ENCODE measurements around the gene PRPF18.

Gene PRPF18

GRCh38 chr10:13661256-13661655 lies 74.5 kb downstream of the PRPF18 start:
- DNase-seq (ENCODE audit: low read depth) = no peak
- H3K4me3 ChIP-seq (ENCODE audit: low read depth, low read length) = no peak overlapping the region
- no peak for TF ChIP-seq CTCF (IDR thresholded peaks at IDR 0.05; ENCODE audit: low read depth, low read length, missing control alignments)

- no peak for DNase-seq (ENCODE audit: low read depth)
- no peak overlapping the region for H3K4me3 ChIP-seq (ENCODE audit: low read depth, low read length)
- no peak for TF ChIP-seq CTCF (IDR thresholded peaks at IDR 0.05; ENCODE audit: low read depth, low read length, missing control alignments)
These were observed 78.9 kb downstream of the PRPF18 start for GRCh38 chr10:13665516-13666262.

GRCh38 chr10:13668126-13668525 lies 81.4 kb downstream of the PRPF18 start:
- TF ChIP-seq CTCF (IDR thresholded peaks at IDR 0.05; ENCODE audit: low read depth, low read length, missing control alignments) = no peak
- no peak overlapping the region for H3K4me3 ChIP-seq (ENCODE audit: low read depth, low read length)
- DNase-seq (ENCODE audit: low read depth) = no peak

GRCh38 chr10:13669182-13669855 lies 82.6 kb downstream of the PRPF18 start:
- no peak for DNase-seq (ENCODE audit: low read depth)
- H3K4me3 ChIP-seq (ENCODE audit: low read depth, low read length) = no peak overlapping the region
- no peak for TF ChIP-seq CTCF (IDR thresholded peaks at IDR 0.05; ENCODE audit: low read depth, low read length, missing control alignments)

- no peak overlapping the region for H3K4me3 ChIP-seq (ENCODE audit: low read depth, low read length)
- no peak for TF ChIP-seq CTCF (IDR thresholded peaks at IDR 0.05; ENCODE audit: low read depth, low read length, missing control alignments)
- DNase-seq (ENCODE audit: low read depth) = no peak
These were observed 83.1 kb downstream of the PRPF18 start for GRCh38 chr10:13669901-13670300.

GRCh38 chr10:13670311-13670710 lies 83.5 kb downstream of the PRPF18 start:
- DNase-seq (ENCODE audit: low read depth) = no peak
- TF ChIP-seq CTCF (IDR thresholded peaks at IDR 0.05; ENCODE audit: low read depth, low read length, missing control alignments) = no peak
- H3K4me3 ChIP-seq (ENCODE audit: low read depth, low read length) = no peak overlapping the region

Measured in GM12864 (cell line).